Thoracic aorta (tissue), 2 donors: ENCODE data around the gene RXRG. TPM values are rescaled to one million over a fixed set of nuclear protein-coding genes. Genes with fewer than 3 reads are reported as not detected.
"Not testable (repeated sequence)": the region's sequence is repeated elsewhere in the genome, so short reads cannot be mapped to it uniquely, and the experiment has no call there.

Experiments used
- ATAC-seq: fragments of 150-250 bp; one replicate; pipeline ENCODE4 v1.8.0; 2017; ENCODE audit warnings: low read depth; ENCODE audit not compliant: insufficient number of reproducible peaks, low FRiP score
- DNase-seq: peaks from one replicate; pipeline ENCODE4 v3.0.0-alpha.2; 2020; ENCODE audit warnings: low spot score
- H3K27ac ChIP-seq, 2 donors: fragments of 200-600 bp; sonication (generic); 1 replicate in 1 of 2; 2 replicates in 1 of 2; pipeline ENCODE4 v1.5.1; 2016; ENCODE audit warnings: mild to moderate bottlenecking in 2 of 2, moderate library complexity in 2 of 2
- H3K27me3 ChIP-seq: fragments of 200-600 bp; sonication (generic); replicated peaks from 2 replicates; pipeline ENCODE4 v1.6.0; 2016; ENCODE audit warnings: mild to moderate bottlenecking; ENCODE audit not compliant: insufficient read depth
- H3K36me3 ChIP-seq: fragments of 200-600 bp; sonication (generic); one replicate; pipeline ENCODE4 v1.5.1; 2016
- H3K4me1 ChIP-seq, 2 donors: fragments of 200-600 bp; sonication (generic); 1 replicate in 1 of 2; 2 replicates in 1 of 2; pipeline versions ENCODE4 v1.5.1 to v1.6.0; 2016; ENCODE audit warnings: low read depth in 2 of 2, mild to moderate bottlenecking in 1 of 2; ENCODE audit not compliant: control insufficient read depth in 1 of 2
- H3K4me3 ChIP-seq: fragments of 200-600 bp; sonication (generic); 2 replicates; pipeline ENCODE4 v1.5.1; 2016; ENCODE audit warnings: mild to moderate bottlenecking
- H3K9me3 ChIP-seq: fragments of 200-600 bp; sonication (generic); 2 replicates; pipeline ENCODE4 v1.5.1; 2016
- total RNA-seq, 2 donors: library from RNA; depleted of rRNA; stranded (reverse); fragments of >200 nt; gene quantifications; one replicate each; pipeline versions ENCODE4 v1.1.0 to v1.2.3, GENCODE V29; 2016
- TF ChIP-seq, protein P1 (sequence below): fragments of 200-600 bp; sonication (generic); IDR thresholded peaks from one replicate; pipeline ENCODE4 v1.5.1; 2019; ENCODE audit warnings: antibody characterized with exemption

Gene RXRG
- total RNA-seq, 2 donors from 2014 or later: 2.8 TPM; not detected in 1

DNA sequence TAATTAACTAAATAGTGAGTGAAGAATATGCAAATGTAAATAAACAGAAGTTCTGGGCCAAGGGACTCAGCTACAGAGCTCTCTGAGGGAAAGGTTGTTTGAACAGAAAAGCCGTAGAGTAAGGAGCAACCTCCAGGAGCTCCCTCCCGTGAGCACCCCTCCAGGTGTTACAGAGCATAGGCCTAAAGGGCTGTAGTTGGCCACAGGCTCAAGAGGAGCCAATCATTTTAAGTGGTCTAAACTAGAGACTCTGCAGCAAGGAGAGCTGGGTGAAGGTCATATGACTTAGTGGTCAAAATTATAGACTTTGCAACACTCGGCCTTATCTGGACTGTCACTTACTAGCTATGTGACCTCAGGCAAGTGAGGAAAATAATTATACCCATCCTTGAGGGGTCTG lies 19.1 kb upstream of the RXRG start:
- TF ChIP-seq, protein P1, sequence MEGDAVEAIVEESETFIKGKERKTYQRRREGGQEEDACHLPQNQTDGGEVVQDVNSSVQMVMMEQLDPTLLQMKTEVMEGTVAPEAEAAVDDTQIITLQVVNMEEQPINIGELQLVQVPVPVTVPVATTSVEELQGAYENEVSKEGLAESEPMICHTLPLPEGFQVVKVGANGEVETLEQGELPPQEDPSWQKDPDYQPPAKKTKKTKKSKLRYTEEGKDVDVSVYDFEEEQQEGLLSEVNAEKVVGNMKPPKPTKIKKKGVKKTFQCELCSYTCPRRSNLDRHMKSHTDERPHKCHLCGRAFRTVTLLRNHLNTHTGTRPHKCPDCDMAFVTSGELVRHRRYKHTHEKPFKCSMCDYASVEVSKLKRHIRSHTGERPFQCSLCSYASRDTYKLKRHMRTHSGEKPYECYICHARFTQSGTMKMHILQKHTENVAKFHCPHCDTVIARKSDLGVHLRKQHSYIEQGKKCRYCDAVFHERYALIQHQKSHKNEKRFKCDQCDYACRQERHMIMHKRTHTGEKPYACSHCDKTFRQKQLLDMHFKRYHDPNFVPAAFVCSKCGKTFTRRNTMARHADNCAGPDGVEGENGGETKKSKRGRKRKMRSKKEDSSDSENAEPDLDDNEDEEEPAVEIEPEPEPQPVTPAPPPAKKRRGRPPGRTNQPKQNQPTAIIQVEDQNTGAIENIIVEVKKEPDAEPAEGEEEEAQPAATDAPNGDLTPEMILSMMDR: no peak
- Histone ChIP-seq H3K4me3 (no peak overlapping the region), H3K27ac (no peak overlapping the region), H3K4me1 (no peaks in the 10 kb centered on the region), H3K9me3 (no peaks in the 10 kb centered on the region), H3K36me3 (no peaks in the 10 kb centered on the region), H3K27me3 (no peaks in the 10 kb centered on the region)
- DNase-seq (no peak), ATAC-seq (no peak)

- not testable (repeated sequence) for H3K27me3 ChIP-seq, ATAC-seq, H3K9me3 ChIP-seq, H3K4me3 ChIP-seq, H3K36me3 ChIP-seq, DNase-seq, H3K27ac ChIP-seq, H3K4me1 ChIP-seq
Measured at GRCh38 chr1:165459683-165460082, 14.8 kb upstream of the RXRG start.

GRCh38 chr1:165456861-165457260 lies 11.9 kb upstream of the RXRG start:
- no peak for DNase-seq
- Histone ChIP-seq H3K9me3 (no peaks in the 10 kb centered on the region), H3K27ac (no peak overlapping the region), H3K4me3 (no peak overlapping the region), H3K27me3 (no peaks in the 10 kb centered on the region), H3K36me3 (no peaks in the 10 kb centered on the region), H3K4me1 (no peaks in the 10 kb centered on the region)
- TF ChIP-seq, protein P1: no peak
- ATAC-seq: no peak

DNA sequence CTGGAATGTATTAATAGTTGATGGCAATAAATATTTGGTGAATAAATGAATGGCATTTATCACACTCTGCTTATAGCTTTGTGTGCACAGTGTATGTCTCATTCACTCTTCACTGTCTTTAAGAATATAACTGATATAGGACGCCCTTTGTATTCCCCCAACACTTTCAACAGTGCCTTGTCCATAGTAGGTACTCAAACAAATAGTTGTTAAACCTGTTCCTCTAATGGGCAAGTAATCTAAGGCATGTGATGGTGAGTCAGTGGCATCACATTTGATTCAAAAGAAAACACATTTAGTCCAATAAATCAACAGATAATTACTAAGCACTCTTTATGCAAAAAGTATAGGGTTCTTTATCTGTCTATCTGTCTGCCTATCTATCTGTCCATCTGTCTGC lies 11.2 kb upstream of the RXRG start:
- no peaks in the 10 kb centered on the region for H3K4me1 ChIP-seq

DNA sequence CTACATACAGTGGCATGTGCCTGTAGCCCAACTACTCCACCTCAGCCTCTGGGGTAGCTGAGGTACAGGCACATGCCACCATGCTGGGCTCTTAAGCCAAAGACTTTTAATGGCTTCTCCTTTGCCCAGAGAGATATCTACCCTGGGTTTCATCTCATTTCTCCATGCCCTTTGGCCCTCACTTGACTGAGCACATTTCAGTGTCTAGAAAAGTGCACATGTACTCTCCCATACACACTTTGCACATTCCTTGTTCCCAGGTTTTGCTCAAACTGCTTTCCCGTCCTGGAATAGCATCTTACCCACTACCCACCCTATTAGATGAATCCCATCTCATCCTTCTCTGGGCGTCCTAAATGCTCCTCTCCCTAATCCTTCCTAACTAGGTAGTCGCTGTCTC lies 10.2 kb upstream of the RXRG start:
- Histone ChIP-seq H3K27me3 (no peaks in the 10 kb centered on the region), H3K4me1 (no peaks in the 10 kb centered on the region), H3K36me3 (no peaks in the 10 kb centered on the region), H3K27ac (no peak overlapping the region), H3K9me3 (no peaks in the 10 kb centered on the region), H3K4me3 (no peak overlapping the region)
- TF ChIP-seq, protein P1: no peak
- no peak for ATAC-seq
- no peak for DNase-seq

More for the DNA sequence above, 11.2 kb upstream of the RXRG start:
- Histone ChIP-seq H3K27ac (no peak overlapping the region), H3K27me3 (no peaks in the 10 kb centered on the region), H3K4me3 (no peak overlapping the region), H3K9me3 (no peaks in the 10 kb centered on the region), H3K36me3 (no peaks in the 10 kb centered on the region)
- DNase-seq: no peak
- no peak for ATAC-seq
- TF ChIP-seq, protein P1: no peak

- no peak for DNase-seq
- ATAC-seq: no peak
- Histone ChIP-seq H3K27me3 (no peaks in the 10 kb centered on the region), H3K27ac (no peak overlapping the region), H3K4me1 (no peaks in the 10 kb centered on the region), H3K9me3 (no peaks in the 10 kb centered on the region), H3K36me3 (no peaks in the 10 kb centered on the region), H3K4me3 (no peak overlapping the region)
- TF ChIP-seq, protein P1: no peak
Measured at GRCh38 chr1:165454091-165454610, 9.2 kb upstream of the RXRG start.
